ENCODE data around the gene KCNC3. TPM values are rescaled to one million over a fixed set of nuclear protein-coding genes. Genes with fewer than 3 reads are reported as not detected.
A peak's percentile ranks its signal among the peaks of the same experiment; 100 is the strongest.

The KCNC3 gene
- total and polyA plus RNA-seq, 7 experiments from 2014 or later = 1.9 to 11.1 (median 2.4) TPM; not detected in 2

DNA sequence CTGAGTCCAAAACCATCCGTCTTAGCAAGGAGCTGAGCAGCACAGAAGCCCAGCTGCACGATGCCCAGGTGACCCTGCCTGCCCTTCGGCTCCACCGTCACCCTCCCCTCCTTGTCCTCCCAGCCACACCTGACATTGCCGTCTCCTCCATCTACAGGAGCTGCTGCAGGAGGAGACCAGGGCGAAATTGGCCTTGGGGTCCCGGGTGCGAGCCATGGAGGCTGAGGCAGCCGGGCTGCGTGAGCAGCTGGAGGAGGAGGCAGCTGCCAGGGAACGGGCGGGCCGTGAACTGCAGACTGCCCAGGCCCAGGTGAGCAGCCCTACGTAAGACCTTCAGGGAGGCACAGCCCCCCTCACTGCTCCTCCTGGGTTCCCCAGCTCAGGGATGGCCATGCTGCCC is 49.1 kb downstream of the KCNC3 start:
- no peak overlapping the region for H3K4me3 Mint-ChIP-seq
- Histone ChIP-seq H3K4me3 (ENCODE audit: low read length) (no peak overlapping the region), H3K27ac (ENCODE audit: low read depth, low read length) (no peak overlapping the region), H3K4me1 (ENCODE audit: control insufficient read depth in 2 of 2, insufficient read depth in 2 of 2, low read length in 2 of 2) (no peaks in the 10 kb centered on the region), H3K27me3 (ENCODE audit: control insufficient read depth in 2 of 2, insufficient read depth in 2 of 2, low read length in 2 of 2) (no peaks in the 10 kb centered on the region), H3K9me3 (ENCODE audit: control insufficient read depth in 2 of 3, low read length in 3 of 3) (no peaks in the 10 kb centered on the region), H3K36me3 (ENCODE audit: control insufficient read depth in 2 of 3, insufficient read depth in 3 of 3, low read length in 3 of 3) (no peaks in the 10 kb centered on the region)
- ChIA-PET CTCF (no interaction called here), POLR2A (no interaction called here)
- ATAC-seq (no peak), DNase-seq (no peak)
- H3K36me3 Mint-ChIP-seq = no peaks in the 10 kb centered on the region
- intact Hi-C loops (cut with micrococcal nuclease) = no loop called here
- H3K27ac Mint-ChIP-seq = no peak overlapping the region
- peaks cover 0 to 4% (median 2%) of the 10 kb centered on the region in 7 donors for H3K4me1 Mint-ChIP-seq
- peaks cover 0 to 4% (median 2%) of the 10 kb centered on the region in 11 donors for H3K9me3 Mint-ChIP-seq
- peaks cover 0 to 21% (median 6%) of the 10 kb centered on the region in 5 donors for H3K27me3 Mint-ChIP-seq

DNA sequence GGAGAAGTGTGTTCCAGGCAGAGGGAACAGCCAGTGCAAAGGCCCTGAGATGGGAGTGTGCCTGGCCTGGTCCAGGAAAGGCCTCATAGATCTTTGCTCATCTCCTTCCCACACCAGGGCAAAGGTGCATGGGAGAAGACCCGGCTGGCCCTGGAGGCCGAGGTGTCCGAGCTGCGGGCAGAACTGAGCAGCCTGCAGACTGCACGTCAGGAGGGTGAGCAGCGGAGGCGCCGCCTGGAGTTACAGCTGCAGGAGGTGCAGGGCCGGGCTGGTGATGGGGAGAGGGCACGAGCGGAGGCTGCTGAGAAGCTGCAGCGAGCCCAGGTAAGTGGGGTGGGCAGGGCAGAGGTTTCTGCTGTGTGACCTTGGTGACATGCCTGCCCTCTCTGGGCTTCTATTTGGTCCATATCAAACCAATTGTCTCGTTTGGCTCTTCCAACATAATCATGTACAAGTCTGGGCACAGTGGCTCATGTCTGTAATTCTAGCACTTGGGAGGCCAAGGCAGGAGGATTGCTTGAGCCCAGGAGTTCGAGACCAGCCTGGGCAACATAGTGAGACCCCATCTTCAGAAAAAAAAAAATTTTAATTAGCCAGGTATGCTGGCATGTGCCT is 51.1 kb downstream of the KCNC3 start:
- H3K27ac ChIP-seq (ENCODE audit: low read depth, low read length) = no peak overlapping the region
- Mint-ChIP-seq H3K4me1 (peaks cover 0 to 4% (median 2%) of the 10 kb centered on the region in 7 donors), H3K9me3 (no peaks in the 10 kb centered on the region), H3K27ac (no peak overlapping the region), H3K27me3 (peaks cover 0 to 21% (median 4%) of the 10 kb centered on the region in 5 donors), H3K4me3 (no peak overlapping the region), H3K36me3 (no peaks in the 10 kb centered on the region)
- ATAC-seq (no peak), DNase-seq (no peak)
- CTCF ChIA-PET = interaction anchor here (0.6 kb wide), 1 partner anchor 94 kb away, joined by 8 read pairs; no protein-coding TSS in a partner anchor
- H3K27me3 ChIP-seq (ENCODE audit: control insufficient read depth in 2 of 2, insufficient read depth in 2 of 2, low read length in 2 of 2) = no peaks in the 10 kb centered on the region
- H3K4me1 ChIP-seq (ENCODE audit: control insufficient read depth in 2 of 2, insufficient read depth in 2 of 2, low read length in 2 of 2) = no peaks in the 10 kb centered on the region
- no peaks in the 10 kb centered on the region for H3K36me3 ChIP-seq (ENCODE audit: control insufficient read depth in 2 of 3, insufficient read depth in 3 of 3, low read length in 3 of 3)
- intact Hi-C loops (cut with micrococcal nuclease) = no loop called here
- H3K9me3 ChIP-seq (ENCODE audit: control insufficient read depth in 2 of 3, low read length in 3 of 3) = no peaks in the 10 kb centered on the region
- POLR2A ChIA-PET = no interaction called here
- no peak overlapping the region for H3K4me3 ChIP-seq (ENCODE audit: low read length)

DNA sequence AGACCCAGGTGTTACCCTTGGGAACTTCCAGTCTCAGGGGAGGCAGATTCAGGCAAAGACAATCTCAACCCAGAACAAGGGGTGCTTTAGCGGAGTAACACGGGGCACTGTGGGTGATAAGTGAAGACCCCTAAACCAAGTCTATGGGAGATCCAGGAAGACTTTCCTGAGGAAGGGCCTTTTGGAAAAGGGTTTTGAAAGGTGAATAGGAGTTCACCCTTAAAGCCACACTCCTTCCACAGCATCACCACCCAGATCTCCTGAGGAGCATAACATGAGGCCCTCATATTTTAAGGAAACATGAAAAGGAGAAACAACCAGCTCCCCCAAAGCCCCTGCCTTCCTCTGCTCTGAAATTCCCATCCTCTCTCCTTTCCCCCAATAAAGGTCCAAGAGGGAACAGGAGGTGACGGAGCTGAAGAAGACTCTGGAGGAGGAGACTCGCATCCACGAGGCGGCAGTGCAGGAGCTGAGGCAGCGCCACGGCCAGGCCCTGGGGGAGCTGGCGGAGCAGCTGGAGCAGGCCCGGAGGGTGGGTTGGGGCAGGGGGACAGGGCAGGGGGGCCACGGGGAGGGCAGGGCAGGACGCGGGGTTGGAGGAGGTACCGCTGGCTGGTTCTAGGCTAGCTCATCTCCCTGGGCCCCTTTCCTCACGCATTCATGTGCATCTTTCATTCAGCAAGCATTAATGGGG is 52.7 kb downstream of the KCNC3 start:
- H3K4me1 Mint-ChIP-seq = peaks cover 0 to 3% (median 0%) of the 10 kb centered on the region in 7 donors
- H3K4me3 Mint-ChIP-seq = no peak overlapping the region
- Histone ChIP-seq H3K4me1 (ENCODE audit: control insufficient read depth in 2 of 2, insufficient read depth in 2 of 2, low read length in 2 of 2) (no peaks in the 10 kb centered on the region), H3K27me3 (ENCODE audit: control insufficient read depth in 2 of 2, insufficient read depth in 2 of 2, low read length in 2 of 2) (no peaks in the 10 kb centered on the region), H3K9me3 (ENCODE audit: control insufficient read depth in 2 of 3, low read length in 3 of 3) (no peaks in the 10 kb centered on the region), H3K27ac (ENCODE audit: low read depth, low read length) (no peak overlapping the region), H3K4me3 (ENCODE audit: low read length) (no peak overlapping the region), H3K36me3 (ENCODE audit: control insufficient read depth in 2 of 3, insufficient read depth in 3 of 3, low read length in 3 of 3) (no peaks in the 10 kb centered on the region)
- CTCF ChIA-PET = no interaction called here
- peak overlapping the region in 1 of 9 donors; percentile 36 for H3K27ac Mint-ChIP-seq
- intact Hi-C loops (cut with micrococcal nuclease) = no loop called here
- H3K9me3 Mint-ChIP-seq = peaks cover 0 to 3% (median 0%) of the 10 kb centered on the region in 11 donors
- ATAC-seq = no peak
- H3K36me3 Mint-ChIP-seq = no peaks in the 10 kb centered on the region
- POLR2A ChIA-PET = no interaction called here
- DNase-seq = no peak
- H3K27me3 Mint-ChIP-seq = peaks cover 0 to 21% (median 4%) of the 10 kb centered on the region in 5 donors

DNA sequence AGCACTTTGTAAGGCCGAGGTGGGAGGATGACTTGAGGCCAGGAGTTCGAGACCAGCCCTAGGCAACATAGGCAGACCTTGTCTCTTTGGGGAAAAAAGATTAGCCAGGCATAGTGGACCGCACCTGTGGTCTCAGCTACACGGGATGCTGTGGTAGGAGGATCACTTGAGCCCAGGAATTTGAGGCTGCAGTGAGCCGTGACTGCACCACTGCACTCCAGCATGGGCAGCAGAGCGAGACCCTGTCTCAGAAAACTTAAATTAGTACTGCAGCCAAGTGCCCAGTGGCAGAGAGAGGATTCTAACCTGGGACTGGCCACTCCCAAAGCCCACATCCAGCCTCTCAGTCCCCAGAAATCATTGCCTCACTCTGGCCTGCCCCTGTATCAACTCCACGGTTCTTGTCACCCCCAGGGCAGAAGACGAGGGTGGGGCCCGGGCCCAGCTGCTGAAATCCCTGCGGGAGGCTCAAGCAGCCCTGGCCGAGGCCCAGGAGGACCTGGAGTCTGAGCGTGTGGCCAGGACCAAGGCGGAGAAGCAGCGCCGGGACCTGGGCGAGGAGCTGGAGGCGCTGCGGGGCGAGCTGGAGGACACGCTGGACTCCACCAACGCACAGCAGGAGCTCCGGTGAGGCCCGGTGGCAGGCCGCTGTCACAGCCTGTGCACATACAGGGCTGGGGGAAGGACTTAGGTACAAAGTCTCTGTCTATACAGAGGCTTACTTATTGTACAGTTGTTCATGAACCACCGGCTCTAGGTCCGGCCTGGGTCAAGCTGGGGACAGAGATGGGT is 53.4 kb downstream of the KCNC3 start:
- Histone ChIP-seq H3K4me3 (ENCODE audit: low read length) (no peak overlapping the region), H3K27me3 (ENCODE audit: control insufficient read depth in 2 of 2, insufficient read depth in 2 of 2, low read length in 2 of 2) (no peaks in the 10 kb centered on the region), H3K4me1 (ENCODE audit: control insufficient read depth in 2 of 2, insufficient read depth in 2 of 2, low read length in 2 of 2) (no peaks in the 10 kb centered on the region), H3K36me3 (ENCODE audit: control insufficient read depth in 2 of 3, insufficient read depth in 3 of 3, low read length in 3 of 3) (no peaks in the 10 kb centered on the region), H3K27ac (ENCODE audit: low read depth, low read length) (no peak overlapping the region), H3K9me3 (ENCODE audit: control insufficient read depth in 2 of 3, low read length in 3 of 3) (no peaks in the 10 kb centered on the region)
- ATAC-seq = no peak
- Mint-ChIP-seq H3K9me3 (peaks cover 0 to 4% (median 0%) of the 10 kb centered on the region in 11 donors), H3K4me1 (peaks cover 0 to 3% (median 0%) of the 10 kb centered on the region in 7 donors), H3K27me3 (peaks cover 0 to 19% (median 9%) of the 10 kb centered on the region in 5 donors), H3K4me3 (no peak overlapping the region), H3K36me3 (no peaks in the 10 kb centered on the region), H3K27ac (peak overlapping the region in 1 of 9 donors; percentile 36)
- ChIA-PET POLR2A (no interaction called here), CTCF (no interaction called here)
- intact Hi-C loops (cut with micrococcal nuclease) = no loop called here
- no peak for DNase-seq

DNA sequence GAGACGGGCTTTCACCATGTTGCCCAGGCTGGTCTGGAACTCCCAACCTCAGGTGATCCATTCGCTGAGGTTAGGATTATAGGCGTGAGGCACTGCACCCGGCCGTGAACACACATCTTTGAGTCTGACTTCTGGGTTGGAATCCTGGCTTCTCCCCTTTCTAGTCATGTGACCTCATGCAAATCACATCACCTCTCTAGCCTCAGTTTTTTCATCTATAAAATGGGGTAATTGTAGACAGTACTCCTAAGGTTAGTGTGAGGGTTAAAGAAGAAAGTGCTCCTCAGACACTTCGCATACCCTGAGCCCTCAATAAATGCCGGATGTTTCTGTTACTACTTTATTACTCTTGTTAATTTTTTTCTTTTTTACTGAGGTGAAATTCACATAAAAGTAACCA is 55.4 kb downstream of the KCNC3 start:
- intact Hi-C loops (cut with micrococcal nuclease) = no loop called here
- DNase-seq (no peak), ATAC-seq (no peak)
- Histone ChIP-seq H3K27ac (ENCODE audit: low read depth, low read length) (no peak overlapping the region), H3K36me3 (ENCODE audit: control insufficient read depth in 2 of 3, insufficient read depth in 3 of 3, low read length in 3 of 3) (no peaks in the 10 kb centered on the region), H3K27me3 (ENCODE audit: control insufficient read depth in 2 of 2, insufficient read depth in 2 of 2, low read length in 2 of 2) (no peaks in the 10 kb centered on the region), H3K4me1 (ENCODE audit: control insufficient read depth in 2 of 2, insufficient read depth in 2 of 2, low read length in 2 of 2) (no peaks in the 10 kb centered on the region), H3K4me3 (ENCODE audit: low read length) (no peak overlapping the region), H3K9me3 (ENCODE audit: control insufficient read depth in 2 of 3, low read length in 3 of 3) (no peaks in the 10 kb centered on the region)
- Mint-ChIP-seq H3K27me3 (peaks cover 0 to 26% (median 13%) of the 10 kb centered on the region in 5 donors), H3K9me3 (peaks cover 0 to 5% (median 0%) of the 10 kb centered on the region in 11 donors), H3K27ac (no peak overlapping the region), H3K36me3 (no peaks in the 10 kb centered on the region), H3K4me1 (peaks cover 0 to 3% (median 0%) of the 10 kb centered on the region in 7 donors), H3K4me3 (no peak overlapping the region)
- ChIA-PET CTCF (no interaction called here), POLR2A (no interaction called here)

DNA sequence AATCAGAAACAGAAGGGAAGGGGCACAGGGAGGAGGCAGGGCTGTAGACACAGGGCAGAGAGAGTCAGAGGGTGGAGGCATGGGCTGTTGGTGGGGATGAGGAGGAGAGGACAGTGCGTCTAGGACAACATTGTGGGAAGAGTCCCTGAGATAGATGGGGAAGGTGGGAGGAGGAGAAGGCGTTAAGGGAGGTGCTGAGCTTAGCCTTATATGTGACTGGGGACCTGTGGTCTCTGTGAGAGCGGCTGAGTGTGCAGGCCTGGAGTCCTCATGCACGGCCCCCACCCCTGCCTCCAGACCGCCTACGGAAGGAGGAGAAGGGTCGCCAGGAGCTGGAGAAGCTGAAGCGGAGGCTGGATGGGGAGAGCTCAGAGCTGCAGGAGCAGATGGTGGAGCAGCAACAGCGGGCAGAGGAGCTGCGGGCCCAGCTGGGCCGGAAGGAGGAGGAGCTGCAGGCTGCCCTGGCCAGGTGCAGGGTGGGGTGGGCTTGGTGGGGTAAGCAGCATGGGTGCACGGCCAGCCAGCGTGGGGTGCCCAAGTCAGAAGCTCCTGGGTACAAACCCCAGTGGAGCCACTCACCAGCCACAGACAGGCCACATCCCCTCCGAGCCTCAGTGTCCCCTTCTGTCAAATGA is 56.8 kb downstream of the KCNC3 start:
- ATAC-seq = no peak
- no peak overlapping the region for H3K27ac Mint-ChIP-seq
- Histone ChIP-seq H3K36me3 (ENCODE audit: control insufficient read depth in 2 of 3, insufficient read depth in 3 of 3, low read length in 3 of 3) (no peaks in the 10 kb centered on the region), H3K4me3 (ENCODE audit: low read length) (no peak overlapping the region), H3K4me1 (ENCODE audit: control insufficient read depth in 2 of 2, insufficient read depth in 2 of 2, low read length in 2 of 2) (no peaks in the 10 kb centered on the region), H3K27ac (ENCODE audit: low read depth, low read length) (no peak overlapping the region), H3K27me3 (ENCODE audit: control insufficient read depth in 2 of 2, insufficient read depth in 2 of 2, low read length in 2 of 2) (no peaks in the 10 kb centered on the region), H3K9me3 (ENCODE audit: control insufficient read depth in 2 of 3, low read length in 3 of 3) (no peaks in the 10 kb centered on the region)
- H3K4me1 Mint-ChIP-seq = peaks cover 0 to 5% (median 0%) of the 10 kb centered on the region in 7 donors
- peaks cover 2 to 30% (median 21%) of the 10 kb centered on the region in 5 donors for H3K27me3 Mint-ChIP-seq
- CTCF ChIA-PET = no interaction called here
- peaks cover 0 to 8% (median 0%) of the 10 kb centered on the region in 11 donors for H3K9me3 Mint-ChIP-seq
- POLR2A ChIA-PET = no interaction called here
- intact Hi-C loops (cut with micrococcal nuclease) = no loop called here
- no peak overlapping the region for H3K4me3 Mint-ChIP-seq
- no peak for DNase-seq
- H3K36me3 Mint-ChIP-seq = no peaks in the 10 kb centered on the region
